ENCODE results near the gene ZNF774. TPM values are rescaled to one million over a fixed set of nuclear protein-coding genes. Genes with fewer than 3 reads are reported as not detected.

Gene ZNF774
- total RNA-seq, 2 experiments from 2014 or later = 1.6 to 2.1 TPM

DNA sequence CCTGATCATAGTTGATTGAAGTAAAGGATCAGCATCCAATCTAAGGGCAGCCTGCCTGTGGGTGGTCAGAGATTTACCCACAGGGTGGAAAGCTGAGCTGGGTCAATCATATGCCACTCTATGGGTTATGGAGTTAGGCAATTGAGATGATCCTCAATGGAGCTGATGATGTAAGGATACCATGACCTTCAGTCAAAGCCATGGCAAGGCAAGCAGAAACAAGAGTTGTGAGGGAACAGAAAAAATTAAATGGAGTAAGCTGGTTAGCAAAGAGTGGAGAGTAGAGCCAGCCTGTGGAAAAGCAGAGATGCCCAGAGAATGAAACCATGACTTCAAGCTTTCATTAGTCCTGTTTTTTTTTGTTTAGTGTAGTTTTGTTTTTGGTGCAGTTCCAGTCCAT lies 30.2 kb downstream of the ZNF774 start:
- Mint-ChIP-seq H3K36me3 (peaks cover 32% of the 10 kb centered on the region), H3K9me3 (ENCODE audit: low read depth) (peaks cover 13% of the 10 kb centered on the region), H3K4me3 (no peak overlapping the region), H3K4me1 (peaks cover 19% of the 10 kb centered on the region), H3K27me3 (no peaks in the 10 kb centered on the region), H3K27ac (no peak overlapping the region)
- CTCF ChIA-PET = interaction anchor here (0.8 to 2.0 kb wide), 4 partner anchors 18 to 89 kb away, joined by 3 to 6 read pairs (median 5); no protein-coding TSS in a partner anchor
- ATAC-seq (no peak), DNase-seq (no peak)

DNA sequence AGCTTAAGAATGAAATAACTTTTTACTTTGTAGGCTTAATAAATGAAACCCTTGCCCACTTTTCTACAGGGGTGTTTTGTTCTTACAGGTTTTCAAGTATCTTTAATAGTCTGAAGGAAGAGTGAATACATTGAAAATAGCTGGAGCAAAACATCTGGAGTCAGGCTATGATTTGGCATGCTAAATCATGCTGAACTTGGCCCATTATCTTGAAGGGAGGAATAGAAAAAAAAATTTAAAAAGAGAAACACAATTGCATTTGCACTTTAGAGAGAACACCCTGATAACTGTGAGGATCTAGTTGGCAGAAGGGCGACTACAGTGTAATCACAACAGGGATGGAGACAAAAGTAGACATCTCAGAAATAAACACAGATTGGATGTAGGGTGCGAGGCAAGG lies 34.1 kb downstream of the ZNF774 start:
- Mint-ChIP-seq H3K4me3 (peak overlapping the region; percentile 43), H3K4me1 (peaks cover 39% of the 10 kb centered on the region), H3K36me3 (peaks cover 21% of the 10 kb centered on the region), H3K27ac (no peak overlapping the region), H3K9me3 (ENCODE audit: low read depth) (peaks cover under 1% of the 10 kb centered on the region), H3K27me3 (no peaks in the 10 kb centered on the region)
- DNase-seq (no peak), ATAC-seq (no peak)
- CTCF ChIA-PET = interaction anchor here (0.7 to 6.2 kb wide), 2 partner anchors 25 to 160 kb away, joined by 3 to 54 read pairs; no protein-coding TSS in a partner anchor

- H3K27ac Mint-ChIP-seq = peak within 1 kb of the TSS; percentile 94
- peaks cover 45% of the 10 kb centered on the region for H3K4me1 Mint-ChIP-seq
Measured at GRCh38 chr15:90387534-90388461, 35.7 kb downstream of the ZNF774 start, which contains the start of gene IQGAP1. Gene IQGAP1 (plus strand): TSS chr15:90388242. CDS start chr15:90388342, 100 bp downstream.

GRCh38 chr15:90388462-90389380 lies 36.6 kb downstream of the ZNF774 start:
- Mint-ChIP-seq H3K27ac (peak overlapping the region; percentile 94), H3K4me3 (peak overlapping the region; percentile 95), H3K4me1 (peaks cover 50% of the 10 kb centered on the region), H3K9me3 (ENCODE audit: low read depth) (no peaks in the 10 kb centered on the region), H3K27me3 (no peaks in the 10 kb centered on the region), H3K36me3 (peaks cover 38% of the 10 kb centered on the region)
- CTCF ChIA-PET = interaction anchor here (0.6 to 6.2 kb wide), 14 partner anchors 10 to 497 kb away, joined by 3 to 54 read pairs (median 5); no protein-coding TSS in a partner anchor
- ATAC-seq (peak; percentile 59), DNase-seq (peak; percentile 82)

More at GRCh38 chr15:90387534-90388461, 35.7 kb downstream of the ZNF774 start, which contains the start of gene IQGAP1:
- DNase-seq (peak; percentile 99), ATAC-seq (peak; percentile 93)
- Mint-ChIP-seq H3K4me3 (peak within 1 kb of the TSS; percentile 95), H3K27me3 (no peaks in the 10 kb centered on the region), H3K9me3 (ENCODE audit: low read depth) (no peaks in the 10 kb centered on the region), H3K36me3 (peaks cover 32% of the 10 kb centered on the region)
- CTCF ChIA-PET = interaction anchor here (0.8 to 6.2 kb wide), 12 partner anchors 11 to 498 kb away, joined by 3 to 54 read pairs (median 7); no protein-coding TSS in a partner anchor

- H3K27me3 Mint-ChIP-seq = no peaks in the 10 kb centered on the region
- peak overlapping the region; percentile 95 for H3K4me3 Mint-ChIP-seq
- H3K4me1 Mint-ChIP-seq = peaks cover 56% of the 10 kb centered on the region
- ATAC-seq (no peak), DNase-seq (no peak)
- peak overlapping the region; percentile 94 for H3K27ac Mint-ChIP-seq
- H3K9me3 Mint-ChIP-seq (ENCODE audit: low read depth) = no peaks in the 10 kb centered on the region
- peaks cover 43% of the 10 kb centered on the region for H3K36me3 Mint-ChIP-seq
- CTCF ChIA-PET = interaction anchor here (0.6 to 6.2 kb wide), 6 partner anchors 13 to 481 kb away, joined by 3 to 54 read pairs (median 10); no protein-coding TSS in a partner anchor
Measured at GRCh38 chr15:90389513-90389912, 37.4 kb downstream of the ZNF774 start.

- ATAC-seq = no peak
- no peak for DNase-seq
- Mint-ChIP-seq H3K4me1 (peaks cover 66% of the 10 kb centered on the region), H3K9me3 (ENCODE audit: low read depth) (no peaks in the 10 kb centered on the region), H3K36me3 (peaks cover 59% of the 10 kb centered on the region), H3K27ac (no peak overlapping the region), H3K27me3 (no peaks in the 10 kb centered on the region), H3K4me3 (no peak overlapping the region)
- CTCF ChIA-PET = interaction anchor here (3.3 kb wide), 1 partner anchor 89 kb away, joined by 9 read pairs; no protein-coding TSS in a partner anchor
Measured at GRCh38 chr15:90393040-90393439, 41.0 kb downstream of the ZNF774 start.

GRCh38 chr15:90394074-90394473 lies 42.0 kb downstream of the ZNF774 start:
- no peaks in the 10 kb centered on the region for H3K27me3 Mint-ChIP-seq
- CTCF ChIA-PET = interaction anchor here (1.3 to 3.3 kb wide), 2 partner anchors 74 to 87 kb away, joined by 4 to 9 read pairs; no protein-coding TSS in a partner anchor
- no peak overlapping the region for H3K27ac Mint-ChIP-seq
- H3K4me3 Mint-ChIP-seq = no peak overlapping the region
- H3K4me1 Mint-ChIP-seq = peaks cover 66% of the 10 kb centered on the region
- DNase-seq = no peak
- peaks cover 59% of the 10 kb centered on the region for H3K36me3 Mint-ChIP-seq
- no peaks in the 10 kb centered on the region for H3K9me3 Mint-ChIP-seq (ENCODE audit: low read depth)
- ATAC-seq = no peak

- Mint-ChIP-seq H3K4me1 (peaks cover 67% of the 10 kb centered on the region), H3K27me3 (no peaks in the 10 kb centered on the region), H3K9me3 (ENCODE audit: low read depth) (no peaks in the 10 kb centered on the region), H3K27ac (no peak overlapping the region), H3K4me3 (no peak overlapping the region), H3K36me3 (peaks cover 57% of the 10 kb centered on the region)
- DNase-seq (no peak), ATAC-seq (no peak)
- CTCF ChIA-PET = interaction anchor here (0.5 to 3.3 kb wide), 7 partner anchors 17 to 101 kb away, joined by 3 to 9 read pairs (median 3); no protein-coding TSS in a partner anchor
Measured at GRCh38 chr15:90394748-90395442, 42.8 kb downstream of the ZNF774 start.

DNA sequence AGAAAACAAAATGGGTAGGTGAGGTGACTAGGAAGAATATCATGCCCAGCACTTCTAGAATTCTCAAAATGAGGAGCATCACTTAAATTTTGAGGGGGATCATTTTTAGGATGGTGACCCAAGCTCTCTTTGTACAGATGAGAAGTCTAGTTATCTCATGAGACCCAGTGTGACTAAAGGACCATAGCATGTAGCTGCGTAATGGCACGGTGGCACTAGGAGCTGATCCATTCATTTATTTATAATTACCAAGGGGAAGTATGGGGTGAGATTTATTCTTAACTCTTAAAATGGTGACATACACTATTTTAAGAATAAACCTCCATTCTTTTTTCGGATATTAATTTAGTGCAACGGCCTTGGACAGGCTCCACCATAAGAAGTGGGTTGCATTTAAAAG lies 44.2 kb downstream of the ZNF774 start:
- Mint-ChIP-seq H3K4me1 (peaks cover 67% of the 10 kb centered on the region), H3K9me3 (ENCODE audit: low read depth) (no peaks in the 10 kb centered on the region), H3K36me3 (peaks cover 47% of the 10 kb centered on the region), H3K4me3 (no peak overlapping the region), H3K27me3 (no peaks in the 10 kb centered on the region), H3K27ac (no peak overlapping the region)
- ATAC-seq = no peak
- DNase-seq = no peak
- CTCF ChIA-PET = interaction anchor here (1.0 to 1.5 kb wide), 4 partner anchors 17 to 37 kb away, joined by 3 to 7 read pairs (median 4); no protein-coding TSS in a partner anchor

DNA sequence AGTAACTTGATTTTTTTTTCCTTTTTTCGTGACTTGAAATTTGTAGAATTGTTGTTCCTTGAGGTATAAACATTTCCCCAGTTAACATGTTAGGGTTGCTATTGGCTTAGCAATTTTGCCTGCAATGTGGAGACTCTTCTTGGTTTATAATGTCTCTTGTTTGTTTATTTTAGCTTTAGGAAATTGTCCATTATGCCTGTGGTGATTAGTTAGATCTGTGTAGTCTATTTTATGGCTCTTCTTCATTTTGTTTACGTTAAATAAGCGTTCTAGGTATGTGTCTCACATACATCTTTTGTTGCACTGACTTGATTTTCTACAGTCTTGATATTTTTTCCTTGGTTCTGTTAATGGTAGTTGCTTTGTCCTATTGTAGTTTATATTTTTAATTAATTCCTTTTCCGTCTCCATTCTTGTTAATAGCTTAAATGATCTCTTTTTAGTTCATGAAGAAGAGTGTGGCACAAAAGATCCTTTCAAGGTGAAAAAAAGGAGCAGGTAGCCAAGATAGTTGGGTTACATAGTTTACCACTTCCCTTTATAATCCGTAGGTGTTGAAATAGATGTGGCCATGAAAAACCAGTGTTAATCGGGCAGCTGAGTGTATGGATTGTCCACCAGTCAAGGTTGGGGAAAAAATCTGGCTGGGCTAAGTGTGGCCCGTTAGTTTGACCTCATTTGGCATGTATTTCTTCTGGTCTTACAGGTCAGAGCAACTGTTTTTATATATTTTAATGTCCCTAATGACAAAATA lies 48.1 kb downstream of the ZNF774 start:
- peak; percentile 40 for ATAC-seq
- H3K4me3 Mint-ChIP-seq = peak overlapping the region; percentile 58
- peaks cover 68% of the 10 kb centered on the region for H3K4me1 Mint-ChIP-seq
- no peaks in the 10 kb centered on the region for H3K27me3 Mint-ChIP-seq
- no peak for DNase-seq
- H3K27ac Mint-ChIP-seq = peak overlapping the region; percentile 94
- CTCF ChIA-PET = interaction anchor here (1.0 to 3.6 kb wide), 10 partner anchors 8 to 96 kb away, joined by 3 to 16 read pairs (median 4); partner anchors contain the start of gene IQGAP1
- peaks cover 41% of the 10 kb centered on the region for H3K36me3 Mint-ChIP-seq
- H3K9me3 Mint-ChIP-seq (ENCODE audit: low read depth) = no peaks in the 10 kb centered on the region

GRCh38 chr15:90400759-90401314 lies 48.8 kb downstream of the ZNF774 start:
- ATAC-seq (peak; percentile 97), DNase-seq (peak; percentile 86)
- Mint-ChIP-seq H3K27ac (peak overlapping the region; percentile 94), H3K4me3 (peak overlapping the region; percentile 58), H3K36me3 (peaks cover 40% of the 10 kb centered on the region), H3K4me1 (peaks cover 67% of the 10 kb centered on the region), H3K27me3 (no peaks in the 10 kb centered on the region), H3K9me3 (ENCODE audit: low read depth) (no peaks in the 10 kb centered on the region)
- CTCF ChIA-PET = interaction anchor here (1.0 to 3.6 kb wide), 8 partner anchors 13 to 97 kb away, joined by 3 to 16 read pairs (median 4); partner anchors contain the start of gene IQGAP1
